ENCODE data around the gene FGF14. TPM values are rescaled to one million over a fixed set of nuclear protein-coding genes. Genes with fewer than 3 reads are reported as not detected.

Gene FGF14
- polyA plus RNA-seq, 1 donor (not counting 4 experiments of a cell fraction or from before 2014, with no cell fraction given), result 0.09 TPM

GRCh38 chr13:101703838-101704237 lies 698.0 kb downstream of the FGF14 start:
- Histone ChIP-seq H3K79me2 (ENCODE audit: control insufficient read depth, insufficient read depth, low read length) (no peaks in the 10 kb centered on the region), H3K9me3 (ENCODE audit: control insufficient read depth, low read depth, low read length) (no peaks in the 10 kb centered on the region), H3K9ac (ENCODE audit: control insufficient read depth, extremely low read depth, insufficient read depth, low read length) (no peak overlapping the region), H4K20me1 (ENCODE audit: control insufficient read depth, extremely low read depth, insufficient read depth, low read length) (no peaks in the 10 kb centered on the region), H3K36me3 (ENCODE audit: control insufficient read depth in 2 of 2, extremely low read depth in 1 of 2, insufficient read depth in 2 of 2, low read length in 2 of 2) (no peaks in the 10 kb centered on the region), H3K4me3 (ENCODE audit: control insufficient read depth in 2 of 3, extremely low read depth in 1 of 3, insufficient read depth in 2 of 3, low read depth in 1 of 3, low read length in 3 of 3) (no peak overlapping the region), H3K4me1 (ENCODE audit: control insufficient read depth, extremely low read depth, insufficient read depth, low read length) (no peaks in the 10 kb centered on the region), H3K9me1 (ENCODE audit: control insufficient read depth, extremely low read depth, insufficient read depth, low read length) (no peaks in the 10 kb centered on the region), H3K4me2 (ENCODE audit: control insufficient read depth, extremely low read depth, insufficient read depth, low read depth, low read length) (no peak overlapping the region), H3K27me3 (ENCODE audit: control insufficient read depth, extremely low read depth, insufficient read depth, low read length) (no peaks in the 10 kb centered on the region), H2AFZ (ENCODE audit: control insufficient read depth, low read length) (no peak overlapping the region), H3K27ac (ENCODE audit: control insufficient read depth, insufficient read depth, low read length) (no peak overlapping the region)
- FAIRE-seq (no peak), DNase-seq (ENCODE audit: low read depth, low spot score) (no peak)
- dilution Hi-C loops (cut with MboI; ENCODE audit: extremely low pct_ligation_motif_present, low sequenced_read_pairs), result no loop called here
- TF ChIP-seq CTCF (optimal IDR thresholded peaks at IDR 0.05 in 1 of 3, IDR thresholded peaks at IDR 0.05 in 1 of 3, conservative IDR thresholded peaks at IDR 0.05 in 1 of 3; ENCODE audit: extremely low read depth in 1 of 3, insufficient read depth in 2 of 3, low read length in 3 of 3) (no peak), EZH2 (IDR thresholded peaks at IDR 0.05; ENCODE audit: low read length) (no peak)

GRCh38 chr13:101703081-101703480 lies 698.8 kb downstream of the FGF14 start:
- H3K79me2 ChIP-seq (ENCODE audit: control insufficient read depth, insufficient read depth, low read length), result no peaks in the 10 kb centered on the region
- no peak overlapping the region for H2AFZ ChIP-seq (ENCODE audit: control insufficient read depth, low read length)
- H4K20me1 ChIP-seq (ENCODE audit: control insufficient read depth, extremely low read depth, insufficient read depth, low read length), result no peaks in the 10 kb centered on the region
- H3K4me2 ChIP-seq (ENCODE audit: control insufficient read depth, extremely low read depth, insufficient read depth, low read depth, low read length), result no peak overlapping the region
- H3K36me3 ChIP-seq (ENCODE audit: control insufficient read depth in 2 of 2, extremely low read depth in 1 of 2, insufficient read depth in 2 of 2, low read length in 2 of 2), result no peaks in the 10 kb centered on the region
- TF ChIP-seq EZH2 (IDR thresholded peaks at IDR 0.05; ENCODE audit: low read length) (no peak), CTCF (optimal IDR thresholded peaks at IDR 0.05 in 1 of 3, IDR thresholded peaks at IDR 0.05 in 1 of 3, conservative IDR thresholded peaks at IDR 0.05 in 1 of 3; ENCODE audit: extremely low read depth in 1 of 3, insufficient read depth in 2 of 3, low read length in 3 of 3) (no peak)
- DNase-seq (ENCODE audit: low read depth, low spot score) (no peak), FAIRE-seq (no peak)
- H3K9me1 ChIP-seq (ENCODE audit: control insufficient read depth, extremely low read depth, insufficient read depth, low read length), result no peaks in the 10 kb centered on the region
- dilution Hi-C loops (cut with MboI; ENCODE audit: extremely low pct_ligation_motif_present, low sequenced_read_pairs), result no loop called here
- no peak overlapping the region for H3K4me3 ChIP-seq (ENCODE audit: control insufficient read depth in 2 of 3, extremely low read depth in 1 of 3, insufficient read depth in 2 of 3, low read depth in 1 of 3, low read length in 3 of 3)
- no peaks in the 10 kb centered on the region for H3K27me3 ChIP-seq (ENCODE audit: control insufficient read depth, extremely low read depth, insufficient read depth, low read length)
- H3K4me1 ChIP-seq (ENCODE audit: control insufficient read depth, extremely low read depth, insufficient read depth, low read length), result no peaks in the 10 kb centered on the region
- no peak overlapping the region for H3K27ac ChIP-seq (ENCODE audit: control insufficient read depth, insufficient read depth, low read length)
- H3K9ac ChIP-seq (ENCODE audit: control insufficient read depth, extremely low read depth, insufficient read depth, low read length), result no peak overlapping the region
- no peaks in the 10 kb centered on the region for H3K9me3 ChIP-seq (ENCODE audit: control insufficient read depth, low read depth, low read length)

All from keratinocyte (primary cell).